Measurements from ENCODE around the gene CARS1.

The CARS1 gene

GRCh38 chr11:3010004-3010403, 47.2 kb downstream of the CARS1 start:
- H3K36me3 ChIP-seq (ENCODE audit: control insufficient read depth, low read length) = peaks cover 44% of the 10 kb centered on the region
- no peak overlapping the region for H3K27ac ChIP-seq (ENCODE audit: low read depth, low read length)
- peaks cover 12% of the 10 kb centered on the region for H3K4me1 ChIP-seq (ENCODE audit: control insufficient read depth, low read length)
- TF ChIP-seq EZH2phosphoT487 (IDR thresholded peaks at IDR 0.05; ENCODE audit: borderline replicate concordance, low read length) (no peak), CTCF (IDR thresholded peaks at IDR 0.05; ENCODE audit: low read depth, low read length, poor library complexity, severe bottlenecking) (no peak)
- no peaks in the 10 kb centered on the region for H3K79me2 ChIP-seq (ENCODE audit: control insufficient read depth, low read length)
- H4K20me1 ChIP-seq (ENCODE audit: control insufficient read depth, insufficient read depth, low read depth, low read length) = no peaks in the 10 kb centered on the region; the same call in 1 of the 2 replicates
- H3K9me3 ChIP-seq (ENCODE audit: control insufficient read depth, insufficient read depth, low read length) = no peaks in the 10 kb centered on the region
- no peak overlapping the region for H3K4me2 ChIP-seq (ENCODE audit: low read length)
- H3K27me3 ChIP-seq (ENCODE audit: control insufficient read depth, low read length) = no peaks in the 10 kb centered on the region
- H3K4me3 ChIP-seq (ENCODE audit: low read length) = no peak overlapping the region
- H3K9me2 ChIP-seq (replicated peaks; ENCODE audit: control insufficient read depth, low read length) = no peaks in the 10 kb centered on the region
- no peaks in the 10 kb centered on the region for H3F3A ChIP-seq (ENCODE audit: control insufficient read depth, insufficient read depth)

- TF ChIP-seq EZH2phosphoT487 (IDR thresholded peaks at IDR 0.05; ENCODE audit: borderline replicate concordance, low read length) = no peak
- TF ChIP-seq CTCF (IDR thresholded peaks at IDR 0.05; ENCODE audit: low read depth, low read length, poor library complexity, severe bottlenecking) = no peak
- H3K79me2 ChIP-seq (ENCODE audit: control insufficient read depth, low read length) = no peaks in the 10 kb centered on the region
- H3K4me1 ChIP-seq (ENCODE audit: control insufficient read depth, low read length) = peaks cover 8% of the 10 kb centered on the region
- no peaks in the 10 kb centered on the region for H3F3A ChIP-seq (ENCODE audit: control insufficient read depth, insufficient read depth)
- H4K20me1 ChIP-seq (ENCODE audit: control insufficient read depth, insufficient read depth, low read depth, low read length) = no peaks in the 10 kb centered on the region; the same call in 1 of the 2 replicates
- H3K27ac ChIP-seq (ENCODE audit: low read depth, low read length) = no peak overlapping the region
- H3K9me3 ChIP-seq (ENCODE audit: control insufficient read depth, insufficient read depth, low read length) = no peaks in the 10 kb centered on the region
- peaks cover 41% of the 10 kb centered on the region for H3K36me3 ChIP-seq (ENCODE audit: control insufficient read depth, low read length)
- H3K4me3 ChIP-seq (ENCODE audit: low read length) = no peak overlapping the region
- no peaks in the 10 kb centered on the region for H3K9me2 ChIP-seq (replicated peaks; ENCODE audit: control insufficient read depth, low read length)
- H3K4me2 ChIP-seq (ENCODE audit: low read length) = no peak overlapping the region
- no peaks in the 10 kb centered on the region for H3K27me3 ChIP-seq (ENCODE audit: control insufficient read depth, low read length)
Measured at GRCh38 chr11:3009481-3009880, 47.7 kb downstream of the CARS1 start.

- Histone ChIP-seq H3K79me2 (ENCODE audit: control insufficient read depth, low read length) (no peaks in the 10 kb centered on the region), H3K9me3 (ENCODE audit: control insufficient read depth, insufficient read depth, low read length) (no peaks in the 10 kb centered on the region), H4K20me1 (ENCODE audit: control insufficient read depth, insufficient read depth, low read depth, low read length) (no peaks in the 10 kb centered on the region; the same call in 1 of the 2 replicates), H3K4me1 (ENCODE audit: control insufficient read depth, low read length) (peaks cover 2% of the 10 kb centered on the region), H3K4me2 (ENCODE audit: low read length) (no peak overlapping the region), H3F3A (ENCODE audit: control insufficient read depth, insufficient read depth) (no peaks in the 10 kb centered on the region), H3K9me2 (replicated peaks; ENCODE audit: control insufficient read depth, low read length) (no peaks in the 10 kb centered on the region), H3K27ac (ENCODE audit: low read depth, low read length) (no peak overlapping the region), H3K36me3 (ENCODE audit: control insufficient read depth, low read length) (peaks cover 41% of the 10 kb centered on the region), H3K4me3 (ENCODE audit: low read length) (no peak overlapping the region), H3K27me3 (ENCODE audit: control insufficient read depth, low read length) (no peaks in the 10 kb centered on the region)
- TF ChIP-seq EZH2phosphoT487 (IDR thresholded peaks at IDR 0.05; ENCODE audit: borderline replicate concordance, low read length) (no peak), CTCF (IDR thresholded peaks at IDR 0.05; ENCODE audit: low read depth, low read length, poor library complexity, severe bottlenecking) (no peak)
Measured at GRCh38 chr11:3008746-3009336, 48.4 kb downstream of the CARS1 start.

All from DOHH2 (cell line).